Skin epidermis (tissue), 12 donors: ENCODE measurements around the gene PALM2AKAP2.
A peak's percentile ranks its signal among the peaks of the same experiment; 100 is the strongest.

Experiments
- H3K27ac ChIP-seq, 21 experiments: fragments of 200-600 bp; sonication (generic) in 11 of 21; one replicate each; pipeline ENCODE4 v1.5.0; 2020; ENCODE audit warnings: mild to moderate bottlenecking in 3 of 21, inconsistent platforms in 2 of 21, moderate library complexity in 2 of 21
- H3K4me3 ChIP-seq, 7 experiments: fragments of 200-600 bp; sonication (generic) in 2 of 7; one replicate each; pipeline ENCODE4 v1.5.0; 2020; ENCODE audit warnings: inconsistent platforms in 2 of 7, mild to moderate bottlenecking in 2 of 7, moderate library complexity in 1 of 7

PALM2AKAP2 gene

GRCh38 chr9:109770101-109770500 lies 9.9 kb upstream of the PALM2AKAP2 start:
- Histone ChIP-seq H3K4me3 (no peak overlapping the region), H3K27ac (no peak overlapping the region)

DNA sequence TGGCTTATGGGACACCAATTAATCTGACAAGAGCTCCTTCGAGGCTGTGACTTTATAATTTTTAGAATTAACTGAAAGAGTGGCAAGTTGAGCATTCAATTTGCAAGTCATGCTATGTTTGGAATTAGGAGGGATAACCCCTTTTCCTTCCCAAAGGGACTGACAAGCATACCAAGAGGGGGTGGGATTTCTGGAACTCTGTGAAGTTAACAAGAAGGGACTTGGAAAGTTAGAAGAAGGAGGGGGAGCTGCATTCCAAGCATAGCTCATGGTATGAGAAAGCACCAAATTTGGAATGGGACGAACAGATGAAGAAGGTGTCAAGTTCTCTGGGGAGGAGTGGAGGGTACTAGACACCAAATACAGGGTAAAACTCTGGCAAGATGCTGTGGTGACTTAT lies 8.9 kb upstream of the PALM2AKAP2 start:
- Histone ChIP-seq H3K27ac (no peak overlapping the region), H3K4me3 (no peak overlapping the region)

DNA sequence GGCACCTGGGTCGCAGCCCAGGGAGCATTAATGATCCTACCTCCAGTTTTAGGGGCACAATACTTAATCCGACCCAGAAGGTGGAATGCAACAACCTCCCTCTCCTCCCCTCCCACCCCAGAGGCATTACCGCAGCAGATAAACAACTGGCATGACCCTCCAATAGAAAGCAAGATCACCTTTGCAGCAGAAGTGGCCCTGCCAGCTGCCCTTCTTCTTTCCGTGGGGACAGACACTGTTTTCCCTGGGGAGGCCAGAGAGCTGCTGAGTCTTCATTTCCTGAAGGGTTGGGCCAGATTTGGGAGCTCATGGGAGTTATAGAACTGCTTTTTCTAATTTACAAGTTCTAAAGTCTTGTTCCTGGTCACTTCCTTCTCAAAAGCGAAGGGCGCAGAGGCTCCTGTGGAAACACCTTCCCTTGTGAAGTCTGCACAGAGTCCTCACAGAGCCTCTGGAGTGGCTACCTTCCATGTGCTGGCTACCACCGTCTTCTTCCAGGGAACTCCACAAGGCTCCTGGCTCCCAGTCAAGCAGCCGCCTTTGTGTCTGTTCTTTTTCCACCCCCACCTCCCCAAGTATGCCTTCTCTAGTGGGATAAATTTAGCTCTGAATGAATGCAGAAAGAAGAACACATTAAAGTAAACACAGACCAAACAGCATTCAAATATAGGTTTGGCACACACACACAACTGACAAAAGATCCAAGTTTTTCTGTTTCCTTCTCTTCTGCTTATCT lies 8.0 kb upstream of the PALM2AKAP2 start:
- Histone ChIP-seq H3K27ac (no peak overlapping the region), H3K4me3 (no peak overlapping the region)

DNA sequence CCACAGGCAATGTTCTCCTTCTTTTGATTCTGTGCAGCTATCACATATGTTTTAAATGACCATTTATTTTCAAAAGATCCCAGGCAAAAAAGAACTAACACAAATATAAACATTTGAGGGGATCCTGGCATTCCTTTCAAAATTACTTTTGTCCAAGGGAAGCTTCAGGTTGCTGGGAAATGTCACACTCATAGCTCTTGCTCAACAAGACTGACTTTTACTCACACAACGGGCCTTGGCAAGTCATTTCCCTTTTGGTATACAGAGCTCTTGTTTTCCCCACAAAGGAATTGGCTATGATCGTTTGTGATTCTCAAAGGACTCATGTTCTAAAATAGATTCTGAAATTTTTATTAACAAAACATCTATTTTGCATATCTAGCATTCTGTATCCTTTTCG lies 4.5 kb upstream of the PALM2AKAP2 start:
- no peak overlapping the region for H3K27ac ChIP-seq

GRCh38 chr9:109776391-109776790 lies 3.6 kb upstream of the PALM2AKAP2 start:
- H3K27ac ChIP-seq = no peak overlapping the region

More for the DNA sequence above, 4.5 kb upstream of the PALM2AKAP2 start:
- no peak overlapping the region for H3K4me3 ChIP-seq

DNA sequence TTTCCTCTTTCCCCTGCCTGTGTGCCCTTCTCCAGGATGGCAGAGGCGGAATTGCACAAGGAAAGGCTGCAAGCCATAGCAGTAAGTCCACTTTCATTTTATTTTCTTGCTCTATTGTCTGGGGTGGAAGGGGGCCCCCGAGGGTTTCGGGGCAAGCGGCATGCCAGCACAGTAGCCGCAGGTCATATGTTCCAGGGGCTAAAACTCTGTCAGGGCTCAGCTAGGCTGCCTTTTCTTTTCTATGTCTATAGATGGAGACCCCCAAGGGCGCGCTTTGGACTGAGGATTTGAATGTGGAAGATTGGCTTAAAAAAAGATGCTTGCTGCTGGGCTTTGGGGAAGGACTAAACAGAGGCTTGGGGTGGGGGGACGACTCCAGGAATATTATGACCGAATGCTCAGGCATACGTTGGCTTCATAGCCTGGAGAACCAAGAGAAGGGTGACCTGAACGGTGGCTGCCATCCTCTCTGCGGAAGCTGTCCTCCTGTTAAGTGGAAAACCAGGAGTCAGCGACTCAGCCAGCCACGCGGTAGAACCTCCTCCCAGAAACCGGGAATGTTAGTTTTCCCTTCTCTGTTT lies 545 bp downstream of the PALM2AKAP2 start:
- peak overlapping the region in 18 of 21 experiments; percentile 19 to 78 (median 56) for H3K27ac ChIP-seq
- peak overlapping the region; percentile 27 to 51 (median 36) for H3K4me3 ChIP-seq

More at GRCh38 chr9:109776391-109776790, 3.6 kb upstream of the PALM2AKAP2 start:
- no peak overlapping the region for H3K4me3 ChIP-seq

- Histone ChIP-seq H3K4me3 (peak overlapping the region; percentile 27 to 51 (median 36)), H3K27ac (peak overlapping the region in 9 of 21 experiments; percentile 52 to 78 (median 69))
These were observed 1.1 kb downstream of the PALM2AKAP2 start for GRCh38 chr9:109781086-109781485.

- no peak overlapping the region for H3K27ac ChIP-seq
- peak overlapping the region in 4 of 7 experiments; percentile 3 to 50 (median 32) for H3K4me3 ChIP-seq
These were observed 1.7 kb downstream of the PALM2AKAP2 start for GRCh38 chr9:109781541-109782197.

GRCh38 chr9:109787735-109788134 lies 7.7 kb downstream of the PALM2AKAP2 start:
- Histone ChIP-seq H3K4me3 (no peak overlapping the region), H3K27ac (no peak overlapping the region)

GRCh38 chr9:109789556-109789955 lies 9.6 kb downstream of the PALM2AKAP2 start:
- no peak overlapping the region for H3K4me3 ChIP-seq
- no peak overlapping the region for H3K27ac ChIP-seq

DNA sequence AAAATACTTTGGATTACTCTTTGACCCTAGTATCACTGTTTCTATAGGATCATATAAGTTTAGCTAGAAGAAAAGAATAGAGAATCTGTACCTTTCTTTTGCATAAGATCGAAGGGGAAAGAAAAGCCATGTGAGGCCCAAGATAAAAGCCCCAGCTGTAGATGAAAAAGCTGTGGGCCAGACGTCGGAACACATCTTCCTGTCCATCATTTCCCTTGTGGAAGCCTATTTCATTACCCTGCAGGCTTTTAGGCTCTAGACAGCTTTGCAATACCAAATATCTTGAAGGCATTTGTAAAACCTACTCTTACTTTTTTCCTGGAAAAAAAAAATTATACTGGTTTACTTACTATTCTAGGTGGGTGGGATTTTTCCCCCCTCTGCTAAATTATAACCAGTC lies 10.0 kb downstream of the PALM2AKAP2 start:
- H3K4me3 ChIP-seq = no peak overlapping the region

DNA sequence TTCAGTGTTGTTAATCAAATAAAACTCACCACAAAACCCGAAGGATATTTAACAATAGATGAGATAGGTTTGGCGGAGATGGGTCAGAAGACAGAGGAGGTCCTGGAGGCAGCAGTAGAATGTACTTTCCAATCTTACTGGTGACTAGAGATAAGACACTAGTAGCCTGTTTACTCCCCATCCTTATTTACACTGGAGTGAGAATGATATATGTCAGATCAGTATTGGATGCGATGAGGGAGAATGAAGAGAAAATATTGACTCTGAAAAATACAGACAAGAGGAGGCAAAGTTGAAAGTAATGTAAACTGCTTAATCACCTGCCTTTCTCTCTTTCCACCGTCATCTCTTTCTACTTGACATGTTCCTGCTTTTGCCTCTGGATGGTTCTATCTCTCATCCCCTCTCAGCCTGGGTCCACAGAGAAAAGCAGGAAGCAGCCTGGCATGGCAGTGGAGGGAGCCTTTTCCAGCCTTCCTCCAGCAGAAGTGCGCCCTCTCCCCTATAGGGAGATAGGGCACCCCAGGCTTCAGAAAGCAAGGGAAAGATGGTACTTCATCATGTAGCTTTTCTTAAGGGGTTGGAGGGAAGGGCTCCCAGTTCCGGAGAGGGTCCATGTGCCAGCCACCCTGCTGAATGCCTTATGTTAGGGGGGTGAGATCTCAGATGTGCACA lies 11.1 kb downstream of the PALM2AKAP2 start:
- no peak overlapping the region for H3K4me3 ChIP-seq
- H3K27ac ChIP-seq = peak overlapping the region in 1 of 21 experiments; percentile 22

More for the DNA sequence above, 10.0 kb downstream of the PALM2AKAP2 start:
- H3K27ac ChIP-seq = no peak overlapping the region

- Histone ChIP-seq H3K4me3 (no peak overlapping the region), H3K27ac (peak overlapping the region in 1 of 21 experiments; percentile 22)
These were observed 11.7 kb downstream of the PALM2AKAP2 start for GRCh38 chr9:109791747-109792146.

DNA sequence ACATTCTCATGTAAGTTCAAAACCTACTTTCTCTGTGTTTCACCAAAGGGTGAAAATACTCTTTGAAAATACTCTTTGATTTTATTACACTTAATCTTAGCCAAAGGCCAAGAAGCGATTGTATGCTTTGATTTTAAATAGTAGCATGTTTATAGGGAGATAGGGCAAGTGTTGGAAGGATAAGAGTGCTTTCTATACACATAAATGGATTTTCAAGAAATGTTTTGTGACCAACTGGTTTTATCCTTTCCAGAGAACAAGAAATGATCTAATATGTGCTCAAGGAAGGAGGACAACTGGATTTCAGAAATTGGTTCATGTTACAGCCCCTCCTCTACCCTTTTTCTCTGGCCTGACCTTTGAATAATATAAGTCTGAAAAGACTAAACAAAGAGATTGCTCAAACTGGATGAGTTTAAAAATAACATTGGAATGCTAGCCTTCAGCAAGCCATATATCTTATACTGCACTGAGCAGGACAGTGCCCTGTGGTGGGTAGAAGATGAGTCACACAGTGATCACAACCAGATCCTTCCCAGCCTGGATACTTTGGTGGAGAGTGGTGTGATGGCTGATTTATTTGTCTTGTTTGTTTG lies 13.1 kb downstream of the PALM2AKAP2 start:
- no peak overlapping the region for H3K4me3 ChIP-seq
- H3K27ac ChIP-seq = peak overlapping the region in 3 of 21 experiments; percentile 13 to 75 (median 43)

DNA sequence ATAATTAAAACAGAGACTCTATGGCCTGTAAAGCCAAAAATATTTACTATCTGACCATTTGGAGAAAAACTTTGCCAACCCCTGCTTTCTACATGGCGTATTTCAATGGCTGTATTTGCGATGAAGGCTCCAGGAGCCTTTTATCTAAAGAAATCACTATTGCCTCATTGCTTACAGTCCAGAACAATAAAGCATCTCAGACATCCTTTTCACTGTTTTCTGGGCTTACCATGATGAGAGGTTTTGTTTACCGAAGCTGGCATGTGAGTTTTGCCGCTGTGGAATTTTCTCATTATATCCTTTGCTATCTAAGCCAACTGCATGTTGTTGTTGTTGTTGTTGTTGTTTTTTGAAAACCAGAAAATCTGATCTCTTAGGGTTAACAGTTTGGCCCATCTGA lies 13.9 kb downstream of the PALM2AKAP2 start:
- Histone ChIP-seq H3K27ac (peak overlapping the region in 3 of 21 experiments; percentile 15 to 75 (median 43)), H3K4me3 (no peak overlapping the region)

- Histone ChIP-seq H3K4me3 (no peak overlapping the region), H3K27ac (peak overlapping the region in 3 of 21 experiments; percentile 15 to 75 (median 54))
These were observed 14.5 kb downstream of the PALM2AKAP2 start for GRCh38 chr9:109794361-109795012.

- no peak overlapping the region for H3K27ac ChIP-seq
These were observed 15.6 kb downstream of the PALM2AKAP2 start for GRCh38 chr9:109795613-109796012.

GRCh38 chr9:109796078-109796477 lies 16.1 kb downstream of the PALM2AKAP2 start:
- no peak overlapping the region for H3K27ac ChIP-seq
- H3K4me3 ChIP-seq = no peak overlapping the region

More at GRCh38 chr9:109795613-109796012, 15.6 kb downstream of the PALM2AKAP2 start:
- H3K4me3 ChIP-seq = no peak overlapping the region

DNA sequence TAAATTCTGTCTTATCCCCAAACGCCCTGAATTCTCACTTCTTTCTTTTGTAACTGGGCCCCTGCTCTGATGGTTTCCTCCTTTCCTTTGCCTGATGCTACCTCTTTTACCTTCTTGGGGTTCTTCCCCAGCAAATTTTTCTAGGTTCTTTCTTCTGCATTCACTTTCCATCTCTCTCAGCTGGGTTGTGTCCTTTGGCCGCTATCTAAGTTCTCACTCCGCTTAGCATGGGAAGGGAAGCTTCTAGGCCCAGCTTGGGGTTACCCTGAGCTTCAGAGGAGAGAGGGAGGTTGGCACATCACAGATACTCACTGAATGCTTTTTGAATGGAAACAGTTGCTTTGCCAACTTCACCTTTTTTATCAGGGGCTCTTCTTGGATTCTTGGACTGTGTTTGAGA lies 17.0 kb downstream of the PALM2AKAP2 start:
- H3K27ac ChIP-seq = no peak overlapping the region
- no peak overlapping the region for H3K4me3 ChIP-seq
